K562 (cell line): ENCODE results near the gene CFL1. TPM values are rescaled to one million over a fixed set of nuclear protein-coding genes. Genes with fewer than 3 reads are reported as not detected.

Experiments
- CBX3 ChIP-seq, 2 experiments: IDR thresholded peaks; 1 replicate in 1 of 2; 2 replicates in 1 of 2; pipeline ENCODE4 v1.6.1; 2012; ENCODE audit warnings: inconsistent platforms in 2 of 2, low read length in 2 of 2, borderline replicate concordance in 1 of 2, control low read depth in 1 of 2
- FOXJ3 ChIP-seq: sonication (generic); formaldehyde crosslinking; IDR thresholded peaks from 2 replicates; pipeline ENCODE4 v1.4.0; 2020; ENCODE audit warnings: mild to moderate bottlenecking, missing genetic modification reagents
- GTF2A2 ChIP-seq: IDR thresholded peaks from 2 replicates; pipeline ENCODE4 v1.6.1; 2016; ENCODE audit warnings: mild to moderate bottlenecking, missing genetic modification characterization, missing compliant biosample characterization
- ILF3 ChIP-seq: fragments of 450-650 bp; IDR thresholded peaks from 2 replicates; pipeline ENCODE4 v1.6.1; 2018; ENCODE audit warnings: antibody characterized with exemption, mild to moderate bottlenecking, moderate library complexity, borderline replicate concordance
- JUN ChIP-seq, 2 experiments: sonication (generic) in 1 of 2; formaldehyde crosslinking in 1 of 2; IDR thresholded peaks; 2 replicates each; pipeline versions ENCODE4 v1.6.1 to v1.8.0; 2012 to 2022; ENCODE audit warnings: borderline replicate concordance in 2 of 2, mild to moderate bottlenecking in 2 of 2, improper control_type of control experiment in 1 of 2, low read depth in 1 of 2, low read length in 1 of 2, missing genetic modification reagents in 1 of 2
- PRPF4 ChIP-seq: fragments of 200-400 bp; formaldehyde crosslinking; IDR thresholded peaks from one replicate; pipeline ENCODE4 v1.6.1; 2017; ENCODE audit warnings: low read length, low read depth, mild to moderate bottlenecking; ENCODE audit not compliant: insufficient read depth, poor library complexity, severe bottlenecking
- ZNF75A ChIP-seq: fragments of 450-650 bp; formaldehyde crosslinking; IDR thresholded peaks from 2 replicates; pipeline ENCODE4 v1.4.0; 2020; ENCODE audit warnings: mild to moderate bottlenecking
- polyA plus RNA-seq, 8 experiments: library from polyadenylated mRNA; depleted of rRNA in 4 of 8; stranded (reverse) in 5 of 8; unstranded in 3 of 8; fragments of >200 nt; fragmentation: Nextera tagmentation in 2 of 8; fragmentation: Illumina TruSeq in 1 of 8; extraction: Ambion mirVana in 2 of 8; extraction: Trizol in 1 of 8; gene quantifications; 2 replicates each; pipeline versions ENCODE4 v1.2.1 to v1.2.3, GENCODE V29; 2011 to 2014; ENCODE audit warnings: inconsistent platforms in 1 of 8, missing spikeins in 1 of 8
- total RNA-seq, 7 experiments: library from RNA; depleted of rRNA in 6 of 7; stranded (reverse); fragments of >200 nt in 6 of 7; fragmentation: Illumina TruSeq in 2 of 7; extraction: Trizol in 2 of 7; gene quantifications; 2 replicates each; pipeline versions ENCODE4 v1.2.1 to v1.2.3, GENCODE V29; 2011 to 2021; ENCODE audit warnings: low replicate concordance in 1 of 7
- TF ChIP-seq, protein P1 (sequence below), 2 experiments: fragments of 200-800 bp in 1 of 2; sonication (Bioruptor generic) in 1 of 2; sonication (generic) in 1 of 2; formaldehyde crosslinking in 1 of 2; IDR thresholded peaks in 1 of 2; conservative IDR thresholded peaks in 1 of 2; 2 replicates each; pipeline versions ENCODE4 v1.5.0 to v1.6.1; 2016 to 2020; ENCODE audit warnings: missing compliant biosample characterization in 1 of 2, missing genetic modification characterization in 1 of 2, missing genetic modification reagents in 1 of 2
- TF ChIP-seq, protein P2 (sequence below): IDR thresholded peaks from 2 replicates; pipeline ENCODE4 v1.6.1; 2012; ENCODE audit warnings: low read depth, low read length, improper control_type of control experiment, borderline replicate concordance
- TF ChIP-seq, protein P3 (sequence below), 2 experiments: fragments of 450-650 bp; IDR thresholded peaks; 2 replicates each; pipeline ENCODE4 v1.6.1; 2016; ENCODE audit warnings: mild to moderate bottlenecking in 2 of 2, borderline replicate concordance in 1 of 2, low read depth in 1 of 2, moderate library complexity in 1 of 2
- TF ChIP-seq, protein P4 (sequence below), 2 experiments: fragments of 250-450 bp in 1 of 2; fragments of 450-650 bp in 1 of 2; sonication (Bioruptor Pico) in 1 of 2; IDR thresholded peaks; 2 replicates each; pipeline versions ENCODE4 v1.6.1 to v1.8.0; 2016 to 2021; ENCODE audit warnings: mild to moderate bottlenecking in 2 of 2, moderate library complexity in 2 of 2, missing compliant biosample characterization in 1 of 2, missing genetic modification characterization in 1 of 2

CFL1 gene
- total and polyA plus RNA-seq, 9 of the 15 experiments (the other 6 are each of a cell fraction or from before 2014, with no cell fraction given): 105 to 1,101 (median 859) TPM

DNA sequence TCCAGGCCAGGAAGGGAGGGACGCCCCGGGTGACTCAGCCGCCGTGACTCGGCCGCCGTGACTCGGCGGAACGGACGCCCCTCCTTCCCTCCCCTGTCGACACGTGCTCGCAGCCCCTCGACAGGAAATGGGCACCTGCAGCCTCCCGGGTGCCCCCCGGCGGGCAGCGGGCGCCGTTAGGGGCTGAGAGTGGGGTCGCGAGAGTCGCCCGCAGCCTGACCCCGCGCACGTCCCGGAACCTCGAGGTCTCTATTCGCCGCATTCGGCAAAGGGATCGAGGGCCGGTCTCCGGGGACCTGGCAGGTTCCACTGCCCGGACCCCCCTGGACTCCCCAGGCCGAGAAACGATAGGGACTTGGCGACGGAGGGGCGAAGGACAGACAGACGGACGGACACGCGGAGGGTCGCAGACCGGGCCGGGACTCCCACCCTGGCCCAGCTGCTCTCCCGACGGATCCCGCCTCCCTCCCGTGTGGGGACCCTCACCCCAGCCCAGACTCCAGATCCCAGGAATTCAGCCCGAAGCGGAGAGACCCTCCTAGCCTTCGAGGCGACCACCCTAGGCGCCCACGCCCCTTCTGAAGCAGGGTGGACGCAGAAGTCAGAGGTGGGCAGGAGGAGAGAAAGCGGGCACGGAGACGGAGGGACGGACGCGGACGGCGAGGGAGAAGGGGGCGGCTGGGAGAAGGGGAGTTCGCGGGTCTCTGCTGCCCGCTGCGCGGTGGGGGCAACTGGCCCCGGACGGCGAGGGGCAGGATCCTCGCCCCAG lies 41.6 kb upstream of the CFL1 start (continued):
- TF ChIP-seq, protein P1, sequence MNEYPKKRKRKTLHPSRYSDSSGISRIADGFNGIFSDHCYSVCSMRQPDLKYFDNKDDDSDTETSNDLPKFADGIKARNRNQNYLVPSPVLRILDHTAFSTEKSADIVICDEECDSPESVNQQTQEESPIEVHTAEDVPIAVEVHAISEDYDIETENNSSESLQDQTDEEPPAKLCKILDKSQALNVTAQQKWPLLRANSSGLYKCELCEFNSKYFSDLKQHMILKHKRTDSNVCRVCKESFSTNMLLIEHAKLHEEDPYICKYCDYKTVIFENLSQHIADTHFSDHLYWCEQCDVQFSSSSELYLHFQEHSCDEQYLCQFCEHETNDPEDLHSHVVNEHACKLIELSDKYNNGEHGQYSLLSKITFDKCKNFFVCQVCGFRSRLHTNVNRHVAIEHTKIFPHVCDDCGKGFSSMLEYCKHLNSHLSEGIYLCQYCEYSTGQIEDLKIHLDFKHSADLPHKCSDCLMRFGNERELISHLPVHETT (CRISPR knock-in tag; conservative IDR thresholded peaks at IDR 0.05 in 1 of 2, IDR thresholded peaks at IDR 0.05 in 1 of 2): peak in 1 of 2 experiments; percentile 90; a peak in 2 of 4 replicates
- TF ChIP-seq, protein P2, sequence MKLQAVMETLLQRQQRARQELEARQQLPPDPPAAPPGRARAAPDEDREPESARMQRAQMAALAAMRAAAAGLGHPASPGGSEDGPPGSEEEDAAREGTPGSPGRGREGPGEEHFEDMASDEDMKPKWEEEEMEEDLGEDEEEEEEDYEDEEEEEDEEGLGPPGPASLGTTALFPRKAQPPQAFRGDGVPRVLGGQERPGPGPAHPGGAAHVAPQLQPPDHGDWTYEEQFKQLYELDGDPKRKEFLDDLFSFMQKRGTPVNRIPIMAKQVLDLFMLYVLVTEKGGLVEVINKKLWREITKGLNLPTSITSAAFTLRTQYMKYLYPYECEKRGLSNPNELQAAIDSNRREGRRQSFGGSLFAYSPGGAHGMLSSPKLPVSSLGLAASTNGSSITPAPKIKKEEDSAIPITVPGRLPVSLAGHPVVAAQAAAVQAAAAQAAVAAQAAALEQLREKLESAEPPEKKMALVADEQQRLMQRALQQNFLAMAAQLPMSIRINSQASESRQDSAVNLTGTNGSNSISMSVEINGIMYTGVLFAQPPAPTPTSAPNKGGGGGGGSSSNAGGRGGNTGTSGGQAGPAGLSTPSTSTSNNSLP: no peak
- TF ChIP-seq CBX3 (IDR thresholded peaks at IDR 0.05; ENCODE audit: borderline replicate concordance in 1 of 2, low read length in 2 of 2) (peak in 1 of 2 experiments; percentile 70; a peak in 1 of 3 replicates), JUN (IDR thresholded peaks at IDR 0.05; ENCODE audit: borderline replicate concordance, low read depth, low read length) (peak; percentile 95), JUN (CRISPR knock-in tag; IDR thresholded peaks at IDR 0.05; ENCODE audit: borderline replicate concordance) (0 out of 2 replicates have a peak, but pooled peaks have one; percentile 92), ILF3 (no peak), ZNF75A (CRISPR knock-in tag) (no peak), PRPF4 (peak; percentile 99), GTF2A2 (no peak), FOXJ3 (CRISPR knock-in tag) (no peak)
- TF ChIP-seq, protein P3, sequence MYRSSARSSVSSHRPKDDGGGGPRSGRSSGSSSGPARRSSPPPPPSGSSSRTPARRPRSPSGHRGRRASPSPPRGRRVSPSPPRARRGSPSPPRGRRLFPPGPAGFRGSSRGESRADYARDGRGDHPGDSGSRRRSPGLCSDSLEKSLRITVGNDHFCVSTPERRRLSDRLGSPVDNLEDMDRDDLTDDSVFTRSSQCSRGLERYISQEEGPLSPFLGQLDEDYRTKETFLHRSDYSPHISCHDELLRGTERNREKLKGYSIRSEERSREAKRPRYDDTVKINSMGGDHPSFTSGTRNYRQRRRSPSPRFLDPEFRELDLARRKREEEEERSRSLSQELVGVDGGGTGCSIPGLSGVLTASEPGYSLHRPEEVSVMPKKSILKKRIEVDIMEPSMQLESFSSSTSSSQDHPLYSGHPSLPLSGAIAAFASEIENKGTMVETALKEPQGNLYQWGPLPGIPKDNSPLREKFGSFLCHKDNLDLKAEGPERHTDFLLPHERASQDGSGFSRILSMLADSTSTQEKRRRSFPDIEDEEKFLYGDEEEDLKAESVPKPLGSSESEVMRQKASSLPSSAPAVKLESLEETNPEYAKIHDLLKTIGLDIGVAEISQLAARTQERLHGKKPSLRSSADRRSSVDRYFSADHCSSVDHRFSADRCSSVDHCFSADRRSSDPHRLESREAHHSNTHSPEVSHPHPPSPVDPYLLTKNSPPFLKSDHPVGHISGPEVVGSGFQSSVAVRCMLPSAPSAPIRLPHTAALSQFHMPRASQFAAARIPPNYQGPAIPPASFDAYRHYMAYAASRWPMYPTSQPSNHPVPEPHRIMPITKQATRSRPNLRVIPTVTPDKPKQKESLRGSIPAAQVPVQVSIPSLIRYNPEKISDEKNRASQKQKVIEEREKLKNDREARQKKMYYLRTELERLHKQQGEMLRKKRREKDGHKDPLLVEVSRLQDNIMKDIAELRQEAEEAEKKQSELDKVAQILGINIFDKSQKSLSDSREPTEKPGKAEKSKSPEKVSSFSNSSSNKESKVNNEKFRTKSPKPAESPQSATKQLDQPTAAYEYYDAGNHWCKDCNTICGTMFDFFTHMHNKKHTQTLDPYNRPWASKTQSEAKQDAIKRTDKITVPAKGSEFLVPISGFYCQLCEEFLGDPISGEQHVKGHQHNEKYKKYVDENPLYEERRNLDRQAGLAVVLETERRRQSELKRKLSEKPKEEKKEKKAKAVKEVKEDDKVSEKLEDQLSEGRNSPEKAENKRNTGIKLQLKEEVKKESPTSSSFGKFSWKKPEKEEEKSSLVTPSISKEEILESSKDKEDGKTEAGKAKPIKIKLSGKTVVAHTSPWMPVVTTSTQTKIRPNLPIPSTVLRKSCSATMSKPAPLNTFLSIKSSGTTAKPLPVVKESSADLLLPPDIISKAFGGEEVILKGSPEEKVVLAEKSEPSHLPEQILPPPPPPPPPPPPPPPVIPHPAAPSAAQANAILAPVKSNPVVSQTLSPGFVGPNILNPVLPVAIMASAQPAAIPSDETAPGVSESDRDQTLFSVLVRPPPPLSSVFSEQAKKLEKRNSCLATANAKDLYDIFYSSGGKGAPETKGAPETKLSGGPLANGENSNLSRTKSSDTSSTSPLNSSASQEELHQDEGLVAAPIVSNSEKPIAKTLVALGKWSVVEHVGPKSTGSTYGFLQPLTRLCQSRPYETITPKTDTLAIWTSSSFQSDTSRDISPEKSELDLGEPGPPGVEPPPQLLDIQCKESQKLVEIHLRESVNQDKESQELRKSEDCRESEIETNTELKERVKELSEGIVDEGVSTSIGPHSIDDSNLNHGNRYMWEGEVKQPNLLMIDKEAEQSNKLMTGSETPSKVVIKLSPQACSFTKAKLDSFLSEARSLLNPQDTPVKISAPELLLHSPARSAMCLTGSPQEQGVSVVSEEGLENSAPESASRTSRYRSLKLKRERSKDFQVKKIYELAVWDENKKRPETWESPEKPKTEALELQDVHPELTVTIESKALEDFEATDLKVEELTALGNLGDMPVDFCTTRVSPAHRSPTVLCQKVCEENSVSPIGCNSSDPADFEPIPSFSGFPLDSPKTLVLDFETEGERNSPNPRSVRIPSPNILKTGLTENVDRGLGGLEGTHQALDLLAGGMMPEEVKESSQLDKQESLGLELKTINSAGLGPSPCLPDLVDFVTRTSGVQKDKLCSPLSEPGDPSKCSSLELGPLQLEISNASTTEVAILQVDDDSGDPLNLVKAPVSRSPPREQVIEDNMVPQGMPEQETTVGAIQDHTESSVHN (IDR thresholded peaks at IDR 0.05; ENCODE audit: borderline replicate concordance in 1 of 2, low read depth in 1 of 2): peak in 1 of 2 experiments; percentile 57; a peak in 2 of 4 replicates
- TF ChIP-seq, protein P4, sequence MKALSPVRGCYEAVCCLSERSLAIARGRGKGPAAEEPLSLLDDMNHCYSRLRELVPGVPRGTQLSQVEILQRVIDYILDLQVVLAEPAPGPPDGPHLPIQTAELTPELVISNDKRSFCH (CRISPR knock-in tag; IDR thresholded peaks at IDR 0.05): no peak
- TF ChIP-seq, protein P4 (tag; IDR thresholded peaks at IDR 0.05): peak; percentile 67; the same call in 1 of the 2 replicates
